GM19455 (cell line): ENCODE measurements around the gene HDGF.

Experiments used
- ATAC-seq: cut with Tn5 transposase; IDR thresholded peaks from one replicate; pipeline ENCODE4 v1.9.1; 2021; ENCODE audit not compliant: unreplicated experiment

Gene HDGF

DNA sequence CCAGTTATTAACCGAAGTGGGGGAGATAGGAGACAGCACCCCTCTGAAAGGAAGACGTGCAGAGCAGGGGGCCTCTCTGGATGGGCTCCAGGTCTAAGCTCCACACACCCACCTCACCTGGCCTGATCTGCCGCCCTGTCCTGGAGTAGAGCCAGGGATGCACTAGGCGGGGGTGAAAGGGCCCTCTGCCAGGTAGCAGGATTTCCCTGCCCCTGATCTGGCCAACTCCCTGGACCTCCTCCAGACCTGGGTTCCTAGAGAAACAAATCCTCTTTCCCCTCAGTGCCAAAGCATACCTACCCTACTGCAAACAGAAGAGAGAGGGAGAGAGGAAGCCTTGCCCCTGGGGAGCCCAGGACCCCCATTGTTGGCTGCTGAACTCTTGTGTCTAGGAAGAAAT is 48.1 kb downstream of the HDGF start:
- ATAC-seq, result no peak

- no peak for ATAC-seq
These were observed 50.5 kb downstream of the HDGF start for GRCh38 chr1:156700736-156701531.

DNA sequence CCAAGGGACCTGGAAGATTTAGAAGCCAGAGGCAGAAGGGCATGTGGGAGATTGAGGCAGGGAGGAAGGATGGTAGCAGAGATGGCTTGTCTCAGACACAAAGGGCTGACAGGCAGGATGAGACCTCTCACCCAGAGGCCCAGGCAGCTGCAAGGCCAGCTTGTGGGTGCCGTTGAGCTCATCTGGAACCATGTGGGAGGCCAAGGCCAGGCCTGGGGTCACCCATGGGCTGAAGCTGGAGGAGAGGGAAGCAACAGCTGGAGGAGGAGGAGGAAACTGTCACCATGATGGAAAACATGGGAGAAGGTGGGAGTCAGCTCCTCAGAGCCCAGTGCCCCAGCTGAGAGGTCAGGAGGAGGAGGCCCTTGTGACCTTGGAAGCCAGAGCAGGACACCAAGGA is 52.5 kb downstream of the HDGF start:
- ATAC-seq, result no peak

DNA sequence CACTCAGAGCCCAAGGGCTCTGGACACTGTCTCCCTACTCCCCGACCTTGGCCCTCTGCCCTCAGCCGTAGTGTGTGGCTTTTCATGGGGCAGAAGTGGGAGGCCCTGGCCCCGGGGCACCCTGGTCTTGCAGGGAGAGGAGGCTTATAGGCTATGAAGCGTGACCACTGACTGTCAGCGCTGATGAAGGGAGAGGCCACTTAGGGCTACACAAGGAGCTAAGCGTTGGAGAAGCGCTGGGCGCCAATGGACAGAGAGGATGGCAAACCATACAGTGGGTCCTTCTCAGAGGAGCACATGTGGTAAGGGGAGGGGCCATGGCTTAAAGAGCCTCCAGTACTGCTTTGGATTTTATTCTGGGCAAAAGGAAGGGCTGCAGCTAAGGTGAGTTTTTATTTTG is 54.0 kb downstream of the HDGF start:
- no peak for ATAC-seq

GRCh38 chr1:156696755-156697154 is 54.7 kb downstream of the HDGF start:
- no peak for ATAC-seq

DNA sequence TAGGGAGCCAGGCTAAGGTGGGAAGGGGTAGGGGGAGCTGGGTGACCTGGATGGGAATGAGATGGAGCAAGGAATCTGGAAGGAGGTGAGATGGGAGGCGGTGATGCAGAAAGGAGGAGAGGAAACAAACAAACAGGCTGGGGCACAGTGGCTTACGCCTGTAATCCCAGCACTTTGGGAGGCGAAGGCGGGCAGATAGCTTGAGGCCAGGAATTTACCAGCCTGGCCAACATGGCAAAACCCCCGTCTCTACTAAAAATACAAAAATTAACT is 56.8 kb downstream of the HDGF start:
- ATAC-seq, result no peak

- ATAC-seq, result no peak
These were observed 57.4 kb downstream of the HDGF start for GRCh38 chr1:156693848-156694689.

GRCh38 chr1:156692925-156693847 is 58.3 kb downstream of the HDGF start:
- no peak for ATAC-seq

GRCh38 chr1:156692441-156692924 is 59.0 kb downstream of the HDGF start:
- ATAC-seq, result no peak
